ENCODE results near the gene SORL1.
"Not testable (repeated sequence)": the region's sequence is repeated elsewhere in the genome, so short reads cannot be mapped to it uniquely, and the experiment has no call there.

Gene SORL1

GRCh38 chr11:121473064-121473777, 21.1 kb downstream of the SORL1 start:
- no peak for ATAC-seq
- H3K4me3 Mint-ChIP-seq = peak overlapping the region; percentile 40
- H3K27ac Mint-ChIP-seq = peak overlapping the region; percentile 75
- H3K9me3 Mint-ChIP-seq = no peaks in the 10 kb centered on the region
- H3K36me3 Mint-ChIP-seq = peaks cover 36% of the 10 kb centered on the region
- peaks cover 82% of the 10 kb centered on the region for H3K4me1 Mint-ChIP-seq
- no peak for DNase-seq (ENCODE audit: low spot score in 2 of 2)

DNA sequence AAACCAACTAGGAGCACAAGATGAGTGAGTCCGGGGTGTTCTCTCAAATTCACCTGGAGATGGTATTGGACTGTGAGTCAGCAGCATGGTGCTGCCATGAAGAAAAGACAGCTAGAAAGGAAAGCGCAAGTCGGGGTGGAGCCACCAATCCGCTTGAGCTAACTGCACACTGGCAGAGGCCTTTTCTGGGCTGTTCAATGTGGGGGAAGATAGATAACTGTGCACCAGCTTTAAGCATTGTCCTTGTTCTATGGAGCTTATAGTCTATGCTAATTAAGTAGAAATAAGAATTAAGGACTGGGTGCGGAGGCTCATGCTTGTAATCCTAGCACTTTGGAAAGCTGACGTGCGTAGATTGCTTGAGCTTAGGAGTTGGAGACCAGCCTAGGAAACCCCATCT, 22.6 kb downstream of the SORL1 start:
- Mint-ChIP-seq H3K36me3 (peaks cover 40% of the 10 kb centered on the region), H3K9me3 (no peaks in the 10 kb centered on the region)

GRCh38 chr11:121476379-121477032, 24.4 kb downstream of the SORL1 start:
- peak overlapping the region; percentile 87 for H3K27ac Mint-ChIP-seq
- ATAC-seq = no peak
- no peak for DNase-seq (ENCODE audit: low spot score in 2 of 2)
- H3K4me1 Mint-ChIP-seq = peaks cover 64% of the 10 kb centered on the region
- no peak overlapping the region for H3K4me3 Mint-ChIP-seq
- peaks cover 32% of the 10 kb centered on the region for H3K36me3 Mint-ChIP-seq
- no peaks in the 10 kb centered on the region for H3K9me3 Mint-ChIP-seq

More for the DNA sequence above, 22.6 kb downstream of the SORL1 start:
- ATAC-seq = no peak
- Mint-ChIP-seq H3K27ac (peak overlapping the region; percentile 18), H3K4me1 (peaks cover 75% of the 10 kb centered on the region), H3K4me3 (no peak overlapping the region)
- DNase-seq (ENCODE audit: low spot score in 2 of 2) = no peak

- no peak overlapping the region for H3K4me3 Mint-ChIP-seq
- ATAC-seq (no peak), DNase-seq (ENCODE audit: low spot score in 2 of 2) (no peak)
- peaks cover 33% of the 10 kb centered on the region for H3K36me3 Mint-ChIP-seq
- no peaks in the 10 kb centered on the region for H3K9me3 Mint-ChIP-seq
- peaks cover 64% of the 10 kb centered on the region for H3K4me1 Mint-ChIP-seq
- no peak overlapping the region for H3K27ac Mint-ChIP-seq
These were observed 26.2 kb downstream of the SORL1 start for GRCh38 chr11:121478226-121478894.

- no peaks in the 10 kb centered on the region for H3K9me3 Mint-ChIP-seq
- peaks cover 30% of the 10 kb centered on the region for H3K36me3 Mint-ChIP-seq
- ATAC-seq (no peak), DNase-seq (ENCODE audit: low spot score in 2 of 2) (no peak)
- peaks cover 64% of the 10 kb centered on the region for H3K4me1 Mint-ChIP-seq
- no peak overlapping the region for H3K4me3 Mint-ChIP-seq
- H3K27ac Mint-ChIP-seq = peak overlapping the region; percentile 81
These were observed 27.0 kb downstream of the SORL1 start for GRCh38 chr11:121478895-121479697.

GRCh38 chr11:121479698-121480238, 27.7 kb downstream of the SORL1 start:
- peaks cover 31% of the 10 kb centered on the region for H3K36me3 Mint-ChIP-seq
- no peak for DNase-seq (ENCODE audit: low spot score in 2 of 2)
- H3K4me1 Mint-ChIP-seq = peaks cover 64% of the 10 kb centered on the region
- peak overlapping the region; percentile 81 for H3K27ac Mint-ChIP-seq
- no peak for ATAC-seq
- no peak overlapping the region for H3K4me3 Mint-ChIP-seq
- H3K9me3 Mint-ChIP-seq = no peaks in the 10 kb centered on the region

- Mint-ChIP-seq H3K36me3 (peaks cover 37% of the 10 kb centered on the region), H3K4me3 (peak overlapping the region; percentile 74), H3K27ac (peak overlapping the region; percentile 92), H3K4me1 (peaks cover 64% of the 10 kb centered on the region)
- peak; percentile 90 for ATAC-seq
- DNase-seq (ENCODE audit: low spot score in 2 of 2) = peak in 1 of 2 donors; percentile 12
- not testable (repeated sequence) for H3K9me3 Mint-ChIP-seq
These were observed 29.5 kb downstream of the SORL1 start for GRCh38 chr11:121481484-121482230.

GRCh38 chr11:121482231-121483129, 30.4 kb downstream of the SORL1 start:
- H3K4me3 Mint-ChIP-seq = peak overlapping the region; percentile 74
- ATAC-seq (peak; percentile 89), DNase-seq (ENCODE audit: low spot score in 2 of 2) (peak; percentile 18 to 71)
- peaks cover 63% of the 10 kb centered on the region for H3K4me1 Mint-ChIP-seq
- H3K27ac Mint-ChIP-seq = peak overlapping the region; percentile 92
- H3K36me3 Mint-ChIP-seq = peaks cover 35% of the 10 kb centered on the region
- H3K9me3 Mint-ChIP-seq = no peaks in the 10 kb centered on the region

DNA sequence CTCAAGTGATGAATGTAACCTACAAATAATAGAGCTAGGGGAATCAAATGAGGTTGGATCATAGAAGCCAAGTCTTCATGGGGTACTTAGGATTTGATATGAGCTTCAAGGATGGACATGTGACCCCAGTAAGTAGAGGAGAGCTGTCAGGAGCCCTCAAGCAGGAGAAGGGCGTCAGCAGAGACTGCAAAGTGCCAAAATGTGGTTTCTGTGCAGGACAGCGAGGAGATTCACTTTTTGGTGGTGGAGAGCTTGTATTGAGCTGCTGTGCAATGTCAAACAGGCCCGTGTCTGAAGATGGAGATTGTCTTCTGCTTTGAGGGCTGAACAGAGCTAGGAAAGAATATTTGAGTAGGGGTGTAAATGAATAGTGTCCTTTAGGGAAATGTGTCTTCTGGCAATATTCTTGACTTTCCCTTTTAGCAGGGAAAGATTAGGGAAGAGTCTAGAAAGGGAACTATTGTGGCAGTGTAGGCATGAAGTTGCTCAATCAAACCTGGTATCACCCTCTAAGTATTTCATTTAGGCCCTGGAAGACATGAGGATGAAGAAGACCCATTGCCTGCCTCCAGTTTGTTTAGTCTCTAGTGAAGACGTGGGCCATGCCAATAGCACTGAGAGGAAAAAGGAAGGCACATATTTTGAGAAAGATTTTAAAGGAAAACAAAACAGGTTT, 31.8 kb downstream of the SORL1 start:
- peak overlapping the region; percentile 92 for H3K27ac Mint-ChIP-seq
- peak overlapping the region; percentile 74 for H3K4me3 Mint-ChIP-seq
- H3K9me3 Mint-ChIP-seq = no peaks in the 10 kb centered on the region
- no peak for DNase-seq (ENCODE audit: low spot score in 2 of 2)
- H3K36me3 Mint-ChIP-seq = peaks cover 26% of the 10 kb centered on the region
- peaks cover 69% of the 10 kb centered on the region for H3K4me1 Mint-ChIP-seq
- ATAC-seq = no peak

DNA sequence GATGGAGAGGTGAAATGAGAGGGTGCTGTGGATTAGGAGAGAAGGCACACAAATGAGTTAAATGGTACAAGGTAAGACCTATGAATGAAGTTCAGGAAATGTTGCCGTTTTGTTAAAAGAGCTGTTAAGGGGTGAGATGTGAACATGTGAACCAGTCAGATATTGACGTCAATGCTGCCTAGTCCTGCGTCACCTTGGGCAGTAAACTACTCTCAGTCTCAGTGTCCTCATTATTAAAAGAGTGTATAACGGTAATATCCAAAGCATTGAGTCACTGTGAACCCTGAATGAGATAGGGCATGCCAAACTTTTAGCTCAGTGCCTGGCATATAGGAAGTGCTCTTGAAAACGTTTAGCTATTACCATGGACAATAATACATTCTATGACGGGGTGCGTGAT, 33.1 kb downstream of the SORL1 start:
- Mint-ChIP-seq H3K27ac (peak overlapping the region; percentile 92), H3K4me3 (no peak overlapping the region), H3K9me3 (no peaks in the 10 kb centered on the region), H3K36me3 (peaks cover 27% of the 10 kb centered on the region), H3K4me1 (peaks cover 76% of the 10 kb centered on the region)
- ATAC-seq = peak; percentile 49
- no peak for DNase-seq (ENCODE audit: low spot score in 2 of 2)

DNA sequence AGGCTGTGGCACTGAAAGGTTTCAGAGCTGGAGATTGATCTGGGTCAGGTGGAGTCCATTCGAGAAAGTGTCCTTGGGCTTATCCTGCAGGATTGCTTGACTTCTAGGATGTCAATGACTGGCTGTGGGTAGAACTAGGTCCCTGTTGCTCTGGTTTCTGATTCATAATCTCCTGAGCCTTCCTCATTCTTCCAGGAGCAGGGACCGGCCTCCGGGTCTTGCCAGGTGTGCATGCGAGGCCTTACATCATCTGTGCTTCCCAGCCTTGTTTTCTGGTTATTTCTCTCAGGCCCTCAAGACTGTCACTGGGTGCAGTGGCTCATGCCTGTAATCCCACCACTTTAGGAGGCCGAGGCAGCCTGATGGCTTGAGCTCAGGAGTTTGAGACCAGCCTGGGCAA, 33.9 kb downstream of the SORL1 start:
- H3K4me1 Mint-ChIP-seq = peaks cover 77% of the 10 kb centered on the region
- ATAC-seq (no peak), DNase-seq (ENCODE audit: low spot score in 2 of 2) (no peak)
- no peak overlapping the region for H3K4me3 Mint-ChIP-seq
- H3K27ac Mint-ChIP-seq = peak overlapping the region; percentile 92
- H3K9me3 Mint-ChIP-seq = no peaks in the 10 kb centered on the region
- peaks cover 28% of the 10 kb centered on the region for H3K36me3 Mint-ChIP-seq

DNA sequence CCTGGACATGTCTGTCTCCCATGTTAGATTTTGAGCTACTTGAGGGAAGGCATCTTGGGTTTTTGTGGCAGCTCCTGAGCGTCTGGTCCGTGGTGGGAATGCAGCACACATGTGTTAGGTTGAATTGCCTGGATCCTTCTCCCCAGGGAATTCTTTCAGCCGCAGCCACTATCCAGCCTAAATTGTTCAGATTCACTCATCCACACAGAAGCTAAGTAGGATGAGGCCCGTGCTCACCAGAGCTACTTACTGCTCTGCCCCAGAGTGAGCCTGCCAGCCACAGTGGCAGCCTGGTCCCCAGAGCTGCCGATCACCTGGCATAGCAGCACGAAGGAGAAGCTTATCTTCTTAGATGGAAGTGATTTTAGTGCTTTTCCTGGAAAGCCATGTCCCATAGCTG, 35.1 kb downstream of the SORL1 start:
- peaks cover 69% of the 10 kb centered on the region for H3K4me1 Mint-ChIP-seq
- no peak for ATAC-seq
- H3K9me3 Mint-ChIP-seq = no peaks in the 10 kb centered on the region
- no peak overlapping the region for H3K4me3 Mint-ChIP-seq
- H3K27ac Mint-ChIP-seq = peak overlapping the region; percentile 81
- DNase-seq (ENCODE audit: low spot score in 2 of 2) = no peak
- H3K36me3 Mint-ChIP-seq = peaks cover 30% of the 10 kb centered on the region

DNA sequence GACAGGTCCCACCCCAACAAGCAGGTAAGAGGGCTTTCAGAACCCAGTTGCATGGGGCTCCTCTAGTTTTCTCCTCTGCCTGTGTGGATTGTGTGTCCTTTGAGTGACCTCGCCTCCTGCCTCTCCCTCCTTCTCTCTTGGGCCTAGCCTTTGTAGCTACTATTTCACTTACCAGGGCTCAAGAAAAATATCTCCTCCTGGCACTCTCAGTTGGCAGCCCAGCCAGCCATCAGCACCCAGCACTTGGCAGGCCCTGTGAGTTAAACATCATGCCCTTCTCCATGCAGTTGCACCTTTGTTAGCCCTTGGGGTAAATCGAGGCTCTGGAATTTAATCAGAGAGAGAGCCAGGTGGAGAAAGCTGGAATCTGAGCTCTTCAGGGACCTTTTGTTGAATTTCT, 36.1 kb downstream of the SORL1 start:
- ATAC-seq (no peak), DNase-seq (ENCODE audit: low spot score in 2 of 2) (no peak)
- H3K9me3 Mint-ChIP-seq = no peaks in the 10 kb centered on the region
- peak overlapping the region; percentile 57 for H3K27ac Mint-ChIP-seq
- H3K36me3 Mint-ChIP-seq = peaks cover 29% of the 10 kb centered on the region
- peaks cover 59% of the 10 kb centered on the region for H3K4me1 Mint-ChIP-seq
- H3K4me3 Mint-ChIP-seq = no peak overlapping the region

Measured in stimulated activated effector memory CD8-positive, alpha-beta T cell treated with anti-CD3 and anti-CD28 coated beads, Interleukin-12 subunit alpha, Interleukin-12 subunit beta, amount 100 ng/mL, for 72 hours (primary cell).